DMS79 (cell line): ENCODE results near the gene ELF5.

Experiments used
- DNase-seq: peaks from one replicate; lab custom pipeline; 2025; lab: John Stamatoyannopoulos, UW

ELF5 gene

DNA sequence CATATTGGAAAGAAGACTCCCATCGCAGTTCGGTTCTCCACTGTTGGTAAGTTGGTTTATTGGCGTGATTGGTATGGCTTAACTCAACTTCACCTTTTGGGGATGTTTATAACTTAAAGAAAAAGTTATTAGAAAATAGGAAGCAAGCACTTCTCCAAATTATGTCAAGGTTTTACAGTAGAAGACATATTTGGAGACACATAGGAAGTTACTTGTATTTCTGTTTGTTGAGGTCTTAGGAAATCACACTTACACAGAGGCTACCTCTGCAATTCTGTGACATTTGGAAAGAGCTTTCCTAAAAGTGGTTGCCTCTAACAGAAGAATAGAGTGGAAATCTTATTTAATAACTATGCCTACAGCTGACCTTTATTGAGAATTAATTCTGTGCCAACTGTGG is 62.5 kb downstream of the ELF5 start:
- DNase-seq, result no peak

DNA sequence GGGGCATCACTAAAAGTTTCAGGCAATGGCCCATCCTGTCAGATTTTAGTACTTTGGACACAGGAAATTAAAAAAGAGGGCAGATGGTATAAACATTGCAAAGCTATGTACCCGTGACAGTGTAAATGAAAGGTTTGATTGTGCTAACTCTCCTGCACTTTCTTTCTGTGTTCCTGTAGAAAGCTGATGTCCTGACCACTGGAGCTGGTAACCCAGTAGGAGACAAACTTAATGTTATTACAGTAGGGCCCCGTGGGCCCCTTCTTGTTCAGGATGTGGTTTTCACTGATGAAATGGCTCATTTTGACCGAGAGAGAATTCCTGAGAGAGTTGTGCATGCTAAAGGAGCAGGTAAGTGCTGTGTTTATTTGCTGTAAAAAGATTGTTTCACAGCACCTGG is 64.6 kb downstream of the ELF5 start:
- peak; percentile 38 for DNase-seq

DNA sequence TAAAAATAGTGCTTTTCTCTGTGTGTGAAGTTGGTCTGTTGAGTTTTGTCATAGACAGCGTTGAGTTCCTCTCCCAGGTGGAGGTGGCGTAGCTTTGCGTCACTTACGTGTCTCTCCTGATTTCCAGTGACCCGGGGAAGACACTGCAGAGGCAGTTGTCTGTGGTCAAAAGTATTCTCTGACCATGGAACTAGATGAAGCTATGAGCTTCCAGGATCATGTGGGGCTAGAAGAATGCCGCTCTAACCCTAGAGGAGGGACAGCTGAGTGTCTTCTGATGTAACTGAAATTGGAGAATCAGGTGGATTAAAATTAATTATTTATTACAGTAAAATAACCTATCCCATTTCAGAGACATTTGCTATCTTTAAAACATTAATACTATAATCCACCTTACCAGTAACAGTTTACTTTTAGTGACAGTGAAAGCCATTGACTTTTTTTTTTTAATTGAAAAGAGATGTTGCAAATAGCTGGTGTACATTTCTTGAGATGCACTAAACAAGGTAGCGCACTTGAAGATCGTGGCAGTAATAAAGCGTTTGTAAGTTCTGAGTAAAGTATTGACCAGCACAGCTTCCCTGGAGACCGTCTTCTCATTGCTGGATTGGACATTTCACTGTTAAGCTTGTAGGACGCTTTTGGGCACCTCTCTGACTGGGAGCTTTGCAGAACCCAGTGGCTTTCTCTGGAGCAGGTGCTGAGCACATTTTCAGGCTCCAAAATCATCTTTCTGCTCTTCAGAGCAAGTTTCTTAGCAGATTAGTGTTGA is 65.2 kb downstream of the ELF5 start:
- DNase-seq, result no peak

DNA sequence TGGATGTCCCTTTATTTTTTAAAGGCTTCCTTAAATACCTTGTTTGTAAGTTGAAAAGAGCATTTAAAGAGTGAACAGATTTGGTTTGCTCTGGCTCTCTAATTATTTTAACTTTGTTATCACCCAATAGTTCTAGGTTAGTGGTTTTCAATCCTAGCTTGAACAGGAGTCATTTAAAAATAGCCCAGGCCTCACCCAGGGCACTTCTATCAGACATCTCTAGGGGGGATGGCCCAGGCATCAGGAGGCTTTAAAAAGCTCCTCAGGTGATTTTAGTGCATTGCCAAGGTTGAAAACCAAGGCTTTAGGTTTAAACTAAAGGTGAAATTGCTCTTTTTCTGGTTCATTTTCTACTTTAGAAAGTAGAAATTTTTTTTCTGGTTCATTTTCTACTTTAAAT is 66.5 kb downstream of the ELF5 start:
- DNase-seq, result no peak

DNA sequence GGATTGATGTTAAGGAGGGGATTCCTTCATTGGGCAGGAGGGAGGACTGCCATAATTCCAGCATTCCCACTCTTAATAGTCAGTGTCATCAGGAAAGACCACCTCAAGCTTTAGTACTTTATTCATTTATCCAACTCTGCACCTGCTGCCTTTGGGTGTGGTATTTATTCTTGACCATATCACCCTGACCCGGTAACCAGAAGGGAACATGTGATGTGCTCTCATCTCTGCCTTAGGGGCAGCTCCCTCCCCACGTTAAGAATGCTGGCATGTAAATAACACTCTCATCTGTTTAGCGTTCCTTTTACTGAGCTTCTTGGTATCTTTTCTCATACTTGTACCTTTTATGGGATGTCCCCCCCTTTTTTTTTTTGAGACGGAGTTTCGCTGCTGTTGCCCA is 67.2 kb downstream of the ELF5 start:
- DNase-seq, result no peak

DNA sequence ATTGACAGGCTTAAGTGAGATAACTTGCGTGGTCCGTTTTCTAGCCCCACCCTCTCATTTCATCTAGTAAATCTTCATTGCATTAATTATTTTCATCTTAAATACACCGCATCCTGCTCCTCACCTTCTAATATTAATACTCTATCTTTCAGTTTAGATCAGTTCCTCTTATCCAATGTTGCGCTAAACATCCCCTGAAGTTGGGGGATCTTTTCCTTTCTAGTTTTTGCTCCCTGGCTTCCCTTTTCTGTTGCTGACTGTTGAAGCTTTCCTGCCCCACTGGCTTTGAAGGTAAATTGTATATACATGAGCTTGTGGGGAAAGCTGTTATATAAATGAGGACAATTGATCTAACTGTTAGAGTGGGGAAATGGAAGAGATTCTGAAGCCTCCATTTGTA is 67.6 kb downstream of the ELF5 start:
- no peak for DNase-seq

DNA sequence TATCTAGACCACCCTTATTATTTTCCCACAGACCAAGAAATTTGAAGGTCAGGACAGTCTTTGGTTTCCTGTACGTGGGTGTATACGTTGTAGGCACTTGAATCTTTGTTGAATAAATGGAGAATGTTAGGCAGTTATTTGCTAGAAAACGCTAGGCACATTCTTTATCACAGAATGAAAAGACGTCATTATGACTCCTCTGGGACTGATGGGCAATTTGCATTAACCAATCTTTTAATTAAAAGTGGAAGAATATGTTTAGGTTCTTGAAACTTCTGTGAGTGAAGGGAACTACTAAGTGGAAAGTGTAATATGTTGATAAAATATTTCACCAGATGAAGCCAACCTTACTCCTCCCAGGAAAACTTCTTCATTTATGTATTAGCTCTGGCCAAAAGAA is 69.2 kb downstream of the ELF5 start:
- no peak for DNase-seq

DNA sequence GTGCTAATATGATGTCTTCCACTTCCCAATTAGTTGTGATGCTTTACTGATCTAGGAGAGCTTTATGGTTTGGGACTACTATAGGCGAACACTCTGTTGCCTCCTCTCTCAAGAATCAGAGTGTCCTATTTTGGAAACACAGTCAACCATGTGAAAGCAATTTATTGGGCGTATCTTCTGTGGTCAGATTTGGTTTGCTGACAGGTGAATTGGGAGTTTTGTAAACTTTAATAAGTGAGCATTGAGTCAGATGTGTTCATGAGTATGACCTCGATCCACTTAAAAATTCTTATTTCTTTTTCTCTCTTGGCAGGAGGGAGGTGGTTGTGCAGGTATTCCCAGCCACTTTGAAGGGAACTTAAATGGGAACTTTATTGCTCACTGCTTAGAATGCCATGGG is 70.5 kb downstream of the ELF5 start:
- peak; percentile 93 for DNase-seq

DNA sequence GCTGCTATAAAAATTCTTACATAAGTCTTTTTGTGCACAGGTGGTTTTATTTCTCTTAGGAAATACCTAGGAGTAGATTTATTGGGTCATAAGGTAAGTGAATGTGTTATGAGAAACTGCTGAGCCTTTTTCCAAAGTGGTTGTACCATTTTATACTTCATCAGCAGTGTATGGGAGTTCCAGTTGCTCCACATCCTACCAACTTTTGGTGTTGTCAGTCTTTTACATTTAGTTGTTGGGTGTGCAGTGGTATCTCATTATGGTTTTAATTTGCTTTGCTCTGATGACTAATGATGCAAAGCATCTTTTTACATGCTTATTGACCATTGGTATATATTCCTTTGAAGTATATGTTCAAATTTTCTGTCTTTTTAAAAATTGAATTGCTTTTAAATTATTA is 71.8 kb downstream of the ELF5 start:
- DNase-seq, result no peak

DNA sequence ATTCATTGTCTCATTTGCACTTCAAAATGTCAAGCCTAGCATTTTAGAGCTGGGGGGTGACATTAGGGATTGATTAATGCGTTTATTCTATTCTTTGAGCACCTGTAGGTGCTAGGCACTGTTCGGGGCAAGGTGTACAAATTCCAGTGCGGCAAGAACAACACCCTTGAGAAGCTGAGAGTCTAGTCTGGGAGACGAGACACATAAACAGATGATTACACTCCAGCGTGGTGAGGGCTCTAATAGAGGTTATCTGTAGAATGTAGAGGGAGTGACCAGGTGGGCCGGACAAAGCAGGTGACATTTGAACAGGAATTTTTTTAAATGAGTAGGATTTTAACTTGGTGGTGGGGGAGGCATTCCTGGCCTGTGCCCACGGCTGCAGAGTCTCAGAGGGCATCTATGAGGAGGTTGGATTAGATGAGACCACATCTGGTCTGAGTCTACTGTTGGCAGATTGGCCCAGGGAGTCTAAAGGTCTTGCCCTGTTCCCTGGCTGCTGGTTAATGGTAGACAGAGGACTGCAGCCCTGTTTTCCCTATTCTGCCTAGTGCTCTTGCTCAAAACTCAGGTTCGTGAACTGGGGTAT is 73.9 kb downstream of the ELF5 start:
- no peak for DNase-seq

DNA sequence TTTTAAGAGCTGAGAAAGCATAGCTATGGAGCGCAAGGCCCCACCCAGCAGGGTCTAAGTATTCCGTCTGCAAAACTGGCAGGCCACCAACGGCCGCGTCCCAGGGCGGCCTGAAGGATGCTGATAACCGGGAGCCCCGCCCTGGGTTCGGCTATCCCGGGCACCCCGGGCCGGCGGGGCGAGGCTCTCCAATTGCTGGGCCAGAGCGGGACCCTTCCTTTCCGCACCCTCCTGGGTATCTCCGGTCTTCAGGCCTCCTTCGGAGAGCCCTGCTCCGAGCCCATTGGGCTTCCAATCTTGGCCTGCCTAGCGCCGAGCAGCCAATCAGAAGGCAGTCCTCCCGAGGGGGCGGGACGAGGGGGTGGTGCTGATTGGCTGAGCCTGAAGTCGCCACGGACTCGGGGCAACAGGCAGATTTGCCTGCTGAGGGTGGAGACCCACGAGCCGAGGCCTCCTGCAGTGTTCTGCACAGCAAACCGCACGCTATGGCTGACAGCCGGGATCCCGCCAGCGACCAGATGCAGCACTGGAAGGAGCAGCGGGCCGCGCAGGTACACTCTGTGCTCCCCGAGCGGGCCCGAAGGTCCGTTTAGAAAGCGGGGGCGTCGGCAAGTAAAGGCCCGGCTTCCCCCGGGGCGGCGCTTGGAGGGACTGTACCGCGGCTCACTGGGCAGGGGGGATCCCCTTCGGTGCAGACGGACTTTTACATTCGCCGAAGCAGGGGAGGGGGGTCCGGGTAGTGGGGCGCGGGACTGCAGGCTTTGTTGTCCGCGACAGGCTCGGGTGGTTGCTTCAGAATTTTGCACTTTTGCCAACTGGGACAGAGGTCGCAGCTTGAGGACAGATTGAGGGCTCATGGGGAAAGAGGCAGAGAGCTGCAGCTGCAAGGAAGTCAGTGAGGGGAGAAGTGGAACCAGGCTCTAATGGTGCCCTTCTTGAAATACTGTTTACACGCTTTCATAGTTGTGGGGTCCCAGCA is 74.8 kb downstream of the ELF5 start, which contains the start of gene CAT:
Gene CAT, plus strand, starts transcription at position 406 of the 979 bp plus-strand sequence. Its CDS starts 80 bp downstream, at position 486.
- peak; percentile 96 for DNase-seq

DNA sequence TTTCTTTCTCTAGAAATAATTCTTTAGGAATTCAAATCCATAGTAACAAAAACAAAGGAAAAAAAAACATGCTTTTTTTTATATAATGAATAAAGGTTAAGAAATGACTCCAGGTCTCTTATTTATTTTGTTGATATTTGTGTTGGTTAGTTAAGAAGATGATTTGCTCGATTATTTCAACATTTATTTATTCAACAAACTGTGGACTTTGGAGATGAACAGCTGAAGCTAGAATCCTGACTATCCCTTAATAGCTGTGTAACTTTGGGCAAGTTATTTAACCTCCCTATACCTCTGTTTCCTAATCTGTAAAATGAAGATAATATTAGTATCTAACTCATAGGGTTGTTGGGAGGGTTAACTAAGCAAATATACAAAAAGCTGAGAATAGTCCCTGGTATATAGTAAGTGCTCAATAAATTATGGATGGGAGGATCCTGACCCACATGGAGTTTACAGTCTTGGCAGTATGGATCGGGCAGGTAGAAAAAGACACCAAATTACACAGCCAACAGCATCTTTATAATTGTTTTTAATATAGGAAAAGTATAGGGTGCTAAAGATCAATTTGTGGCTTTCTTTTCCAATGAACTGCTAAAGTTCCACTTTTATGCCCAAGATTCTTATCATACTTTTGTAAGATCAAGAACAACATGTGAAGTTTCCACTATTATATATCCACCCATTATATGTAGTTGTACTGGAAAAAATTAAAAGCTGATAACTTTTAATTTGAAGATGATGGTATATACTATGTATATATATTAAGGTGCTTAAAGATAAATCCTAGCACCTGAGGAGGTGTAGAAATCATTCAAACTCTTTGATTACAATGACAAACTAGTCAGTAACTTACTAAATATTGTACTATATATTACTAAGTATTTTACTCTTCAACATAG is 76.1 kb downstream of the ELF5 start:
- no peak for DNase-seq

DNA sequence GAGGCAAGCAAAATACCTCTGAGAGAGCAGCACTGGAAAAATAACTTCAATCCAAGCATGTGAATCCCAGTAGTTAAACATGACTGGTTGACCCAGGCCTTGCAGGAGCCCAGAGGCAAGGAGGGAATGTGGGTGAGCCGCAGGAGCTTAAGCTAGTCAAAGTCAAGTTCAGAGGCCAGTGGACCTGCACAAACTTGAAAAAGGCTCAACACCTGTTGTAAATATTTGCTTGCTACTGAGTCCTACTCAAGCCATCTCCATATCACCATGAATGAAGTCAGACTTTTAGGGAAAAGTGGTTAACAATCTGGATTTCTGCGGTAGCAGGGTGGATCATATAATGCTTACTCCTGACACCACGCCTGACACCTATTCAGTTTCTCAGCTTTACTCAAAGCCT is 79.7 kb downstream of the ELF5 start:
- DNase-seq, result no peak

DNA sequence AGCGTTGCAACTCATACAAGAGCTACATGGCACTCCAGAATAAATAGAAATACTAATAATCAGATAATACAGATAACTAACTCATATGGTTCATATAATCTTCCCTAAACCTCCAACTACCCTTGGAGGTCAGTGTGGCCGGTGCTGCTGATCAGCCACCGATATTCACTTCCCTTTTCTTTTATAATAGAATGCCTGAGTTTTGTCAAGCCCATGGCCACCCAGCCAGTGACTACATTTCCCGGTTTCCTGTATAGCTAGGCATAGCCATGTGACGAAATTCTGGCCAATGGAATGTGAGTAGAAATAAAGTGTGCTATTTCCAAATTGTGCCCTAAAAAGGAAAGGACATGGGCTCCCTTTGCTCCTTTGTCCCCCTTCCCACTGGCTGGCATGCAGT is 80.8 kb downstream of the ELF5 start:
- no peak for DNase-seq

DNA sequence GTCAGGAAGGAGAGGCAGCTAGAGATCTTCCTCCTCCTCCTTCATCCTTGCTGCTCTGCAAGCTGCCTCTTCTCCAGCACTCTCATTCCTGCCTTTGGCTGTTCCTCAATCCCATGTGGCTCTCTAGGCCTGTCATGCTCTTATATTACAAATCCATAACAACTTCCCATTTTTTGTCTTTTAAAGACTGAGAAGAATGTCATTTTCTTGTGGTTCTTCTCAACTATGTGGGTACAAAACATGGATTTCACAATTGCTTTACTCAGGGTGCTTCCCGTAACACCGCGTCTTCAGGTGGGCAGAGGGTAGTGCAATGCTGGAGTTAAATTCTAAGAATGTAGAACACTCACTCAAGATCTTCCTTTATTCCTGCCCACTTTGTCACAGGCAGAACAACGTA is 81.6 kb downstream of the ELF5 start:
- no peak for DNase-seq
